Activated T-helper 9 cell treated with anti-CD3 and anti-CD28 coated beads, Interleukin-2, amount 50 U/mL, for 16 hours (primary cell): Measurements from ENCODE around the gene FOXP1.

Source experiments
- DNase-seq: peaks from one replicate; pipeline ENCODE4 v3.0.0-alpha.2; 2020; ENCODE audit warnings: low read depth

Gene FOXP1

GRCh38 chr3:71583566-71584393 lies at the start of gene FOXP1:
Gene FOXP1, minus strand, starts transcription at chr3:71583728. Its CDS starts 385,347 bp downstream, at chr3:71198381.
- DNase-seq: peak; percentile 67

GRCh38 chr3:71629711-71630110 lies 46.2 kb upstream of the FOXP1 start:
- no peak for DNase-seq

GRCh38 chr3:71629289-71629688 lies 45.8 kb upstream of the FOXP1 start:
- DNase-seq: no peak

DNA sequence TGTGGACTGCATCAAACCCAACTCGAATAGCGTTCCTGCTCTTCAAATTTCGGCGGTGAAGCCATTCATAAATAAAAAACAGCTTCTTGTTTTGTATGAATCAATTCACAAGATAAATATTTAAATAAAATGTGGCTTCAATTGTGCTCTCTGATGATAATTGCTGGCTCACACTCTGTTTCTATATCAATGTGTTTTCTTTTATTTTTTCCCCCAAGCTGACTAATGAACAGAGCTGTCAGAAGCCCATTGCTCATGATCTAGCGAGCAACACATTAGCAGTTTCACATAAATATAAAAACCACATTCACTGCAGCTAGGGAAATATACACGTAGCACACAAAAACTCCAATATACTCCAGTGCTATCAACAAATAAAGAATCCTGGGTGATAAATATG lies 45.0 kb upstream of the FOXP1 start:
- DNase-seq: no peak

GRCh38 chr3:71625676-71626075 lies 42.1 kb upstream of the FOXP1 start:
- no peak for DNase-seq

GRCh38 chr3:71621825-71622537 lies 38.5 kb upstream of the FOXP1 start:
- DNase-seq: no peak

- no peak for DNase-seq
These were observed 35.0 kb upstream of the FOXP1 start for GRCh38 chr3:71618538-71618937.

DNA sequence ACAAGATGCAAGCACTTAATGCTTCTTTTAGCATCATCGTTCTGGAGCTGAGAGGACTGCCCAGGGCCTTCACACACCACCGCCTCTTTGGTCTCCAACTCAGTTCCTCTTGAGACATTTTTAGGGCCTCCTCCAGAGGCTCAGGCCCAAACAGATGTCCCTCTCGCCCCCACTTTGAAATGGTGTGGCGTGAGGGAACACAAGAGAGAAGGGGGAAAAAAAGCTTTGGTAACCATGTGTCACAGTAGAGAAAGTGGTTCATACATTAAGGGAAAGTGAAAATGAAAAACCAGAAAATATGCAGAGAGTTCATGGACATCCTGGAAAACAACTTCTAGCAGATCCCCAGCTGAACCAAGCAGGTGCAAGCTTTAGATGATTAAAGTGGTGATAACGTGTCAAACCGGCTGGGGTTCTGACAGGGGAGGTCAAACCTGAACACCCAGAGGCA lies 33.1 kb upstream of the FOXP1 start:
- DNase-seq: no peak

DNA sequence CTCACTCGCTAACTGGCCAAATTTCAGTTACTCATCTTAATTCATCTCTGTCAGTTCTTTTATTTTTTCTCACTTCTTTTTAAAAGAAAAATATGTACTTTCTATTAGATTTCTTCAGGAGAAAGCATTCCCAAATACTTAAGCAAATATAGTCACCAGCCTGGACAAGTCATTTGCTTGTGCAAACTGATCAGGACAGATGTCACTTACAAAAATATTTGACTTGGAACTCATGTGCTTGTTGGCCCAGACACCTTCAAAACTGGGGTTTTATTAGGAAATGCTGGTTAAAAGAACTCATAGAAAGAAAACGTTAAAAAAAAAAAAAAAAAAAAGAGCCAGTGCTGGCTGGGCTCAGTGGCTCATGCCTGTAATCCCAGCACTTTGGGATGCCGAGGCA lies 31.3 kb upstream of the FOXP1 start:
- no peak for DNase-seq

GRCh38 chr3:71614426-71614825 lies 30.9 kb upstream of the FOXP1 start:
- DNase-seq: no peak

DNA sequence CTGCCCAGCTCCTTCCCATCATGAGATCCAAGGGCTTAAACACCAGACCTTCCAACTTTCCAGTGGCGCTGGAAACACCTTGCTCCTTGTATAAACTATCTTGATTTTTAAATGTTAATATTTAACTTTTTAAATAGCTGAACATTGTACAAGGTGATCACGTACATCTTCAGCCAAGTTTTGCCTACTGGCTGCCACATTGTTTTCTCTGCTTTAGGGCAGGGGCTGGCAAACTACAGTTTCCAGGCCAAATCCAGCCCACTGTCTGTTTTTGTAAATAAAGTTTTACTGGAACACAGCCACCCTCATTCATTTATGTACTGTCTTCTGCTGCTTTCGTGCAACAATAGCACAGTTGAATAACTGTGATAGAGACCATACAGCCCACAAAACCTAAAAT lies 27.6 kb upstream of the FOXP1 start:
- DNase-seq: no peak

DNA sequence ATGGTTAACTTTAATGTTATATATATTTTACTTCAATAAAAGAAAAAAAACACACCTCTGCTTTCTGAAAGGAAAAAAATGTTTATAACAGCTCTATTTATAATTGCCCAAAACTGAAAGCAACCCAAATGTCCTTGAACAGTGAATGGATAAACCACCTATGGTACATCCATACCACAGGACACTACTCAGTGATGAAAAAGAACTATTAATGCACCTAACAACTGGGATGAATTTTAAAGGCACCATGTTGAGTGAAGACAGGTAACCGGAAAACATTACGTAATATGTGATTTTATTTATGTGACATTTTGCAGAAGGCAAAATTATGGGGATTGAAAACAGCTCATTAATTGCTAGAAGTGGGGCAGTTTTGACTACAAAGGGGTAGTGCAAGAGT lies 23.8 kb upstream of the FOXP1 start:
- DNase-seq: no peak

- no peak for DNase-seq
These were observed 23.1 kb upstream of the FOXP1 start for GRCh38 chr3:71606582-71606981.

- no peak for DNase-seq
These were observed 18.7 kb upstream of the FOXP1 start for GRCh38 chr3:71602256-71602655.

DNA sequence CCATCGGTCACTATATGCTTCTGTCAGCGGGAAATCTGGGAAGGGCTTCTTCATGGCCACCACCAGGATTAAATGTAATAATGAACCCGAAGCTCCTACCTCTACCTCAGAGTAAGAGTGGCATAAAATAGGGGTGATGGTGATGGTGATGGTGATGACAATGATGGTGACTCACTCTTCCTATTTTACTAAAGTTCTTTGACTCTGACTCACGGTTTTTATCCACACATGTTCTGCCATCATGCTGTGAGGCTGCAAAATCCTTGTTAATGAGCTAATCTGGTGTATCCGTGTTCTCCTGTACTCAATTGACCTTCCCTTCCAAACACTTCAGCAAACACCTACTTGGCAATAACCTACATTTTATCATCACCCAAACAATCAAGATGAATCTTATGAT lies 18.3 kb upstream of the FOXP1 start:
- DNase-seq: no peak

GRCh38 chr3:71600646-71601288 lies 17.2 kb upstream of the FOXP1 start:
- DNase-seq: no peak

DNA sequence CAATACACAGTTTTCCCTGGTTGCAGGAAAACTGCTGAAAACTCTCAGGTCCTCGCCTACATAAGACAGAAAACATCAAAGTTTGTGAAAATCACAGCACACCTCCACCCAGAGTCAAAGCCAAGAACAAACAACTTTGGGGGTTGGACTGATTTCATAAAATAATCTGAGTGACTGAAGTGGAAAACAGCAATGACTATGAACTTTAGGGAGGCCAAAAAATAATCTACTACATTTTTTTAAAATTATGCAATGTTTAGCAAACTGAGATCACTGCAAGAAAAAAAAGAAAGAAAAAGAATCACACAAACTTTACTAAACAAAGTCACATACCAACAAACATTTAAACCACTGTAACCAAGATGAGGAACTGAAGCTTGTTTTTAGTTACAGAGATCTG lies 15.9 kb upstream of the FOXP1 start:
- DNase-seq: no peak

DNA sequence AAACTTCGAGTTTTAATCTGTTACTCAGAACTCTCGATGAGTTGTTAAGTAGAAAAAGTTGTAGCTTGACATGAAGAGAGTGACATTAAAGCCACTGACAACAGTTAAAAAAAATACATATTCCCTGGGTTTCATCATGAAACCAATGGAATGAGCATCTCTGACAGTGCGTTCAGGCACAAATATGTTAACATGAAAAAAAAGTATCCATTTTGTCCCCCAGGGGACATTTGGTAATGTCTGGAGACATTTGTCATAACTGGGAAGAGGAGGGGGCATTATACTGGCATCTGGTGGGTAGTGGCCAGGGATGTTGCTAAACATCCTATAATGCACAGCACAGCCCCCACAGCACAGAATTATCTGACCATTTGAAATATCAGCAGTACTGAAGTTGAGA lies 14.8 kb upstream of the FOXP1 start:
- DNase-seq: no peak

- DNase-seq: no peak
These were observed 13.8 kb upstream of the FOXP1 start for GRCh38 chr3:71597286-71597685.

- DNase-seq: no peak
These were observed 9.6 kb upstream of the FOXP1 start for GRCh38 chr3:71593106-71593505.

GRCh38 chr3:71591101-71591500 lies 7.6 kb upstream of the FOXP1 start:
- no peak for DNase-seq

DNA sequence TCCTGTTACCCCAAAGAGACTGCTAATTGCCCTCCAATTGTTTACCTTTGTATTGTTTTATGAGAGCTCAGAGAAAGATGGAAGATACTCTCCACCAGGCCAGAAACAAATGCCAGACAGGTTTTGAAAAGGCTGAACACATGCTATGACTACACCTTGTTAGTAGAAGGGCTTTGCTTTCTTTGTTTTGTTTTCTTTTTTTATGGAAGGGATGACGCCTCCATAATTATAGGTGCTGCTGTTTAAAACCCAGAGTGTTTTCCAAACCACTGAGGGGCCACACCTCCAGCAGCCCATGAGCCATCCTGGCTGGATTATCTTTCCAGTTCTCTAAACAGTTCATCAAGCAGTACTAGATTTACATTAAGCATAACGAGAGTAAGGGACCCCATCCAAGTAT lies 5.6 kb upstream of the FOXP1 start:
- no peak for DNase-seq

- no peak for DNase-seq
These were observed 4.4 kb upstream of the FOXP1 start for GRCh38 chr3:71587958-71588357.
